Measurements from ENCODE around the gene MIEF1.
A peak's percentile ranks its signal among the peaks of the same experiment; 100 is the strongest.

Gene MIEF1

GRCh38 chr22:39467390-39467895 is 34.6 kb upstream of the MIEF1 start:
- H3K27ac Mint-ChIP-seq, result no peak overlapping the region
- H3K9me3 Mint-ChIP-seq, result no peaks in the 10 kb centered on the region
- H3K4me3 Mint-ChIP-seq, result no peak overlapping the region
- H3K27me3 Mint-ChIP-seq (ENCODE audit: low read depth), result no peaks in the 10 kb centered on the region
- no peaks in the 10 kb centered on the region for H3K36me3 Mint-ChIP-seq (ENCODE audit: low read depth)
- H3K4me1 Mint-ChIP-seq (ENCODE audit: low read depth), result peaks cover 17% of the 10 kb centered on the region

GRCh38 chr22:39468487-39469325 is 33.4 kb upstream of the MIEF1 start:
- no peaks in the 10 kb centered on the region for H3K9me3 Mint-ChIP-seq
- peaks cover 22% of the 10 kb centered on the region for H3K4me1 Mint-ChIP-seq (ENCODE audit: low read depth)
- H3K27me3 Mint-ChIP-seq (ENCODE audit: low read depth), result no peaks in the 10 kb centered on the region
- no peak overlapping the region for H3K4me3 Mint-ChIP-seq
- no peak overlapping the region for H3K27ac Mint-ChIP-seq
- H3K36me3 Mint-ChIP-seq (ENCODE audit: low read depth), result no peaks in the 10 kb centered on the region

- Mint-ChIP-seq H3K4me3 (no peak overlapping the region), H3K36me3 (ENCODE audit: low read depth) (no peaks in the 10 kb centered on the region), H3K27me3 (ENCODE audit: low read depth) (no peaks in the 10 kb centered on the region), H3K27ac (no peak overlapping the region), H3K4me1 (ENCODE audit: low read depth) (peaks cover 22% of the 10 kb centered on the region), H3K9me3 (no peaks in the 10 kb centered on the region)
These were observed 32.8 kb upstream of the MIEF1 start for GRCh38 chr22:39469326-39469680.

- Mint-ChIP-seq H3K27ac (peak overlapping the region; percentile 47), H3K4me1 (ENCODE audit: low read depth) (peaks cover 22% of the 10 kb centered on the region), H3K4me3 (no peak overlapping the region), H3K36me3 (ENCODE audit: low read depth) (no peaks in the 10 kb centered on the region), H3K9me3 (no peaks in the 10 kb centered on the region), H3K27me3 (ENCODE audit: low read depth) (no peaks in the 10 kb centered on the region)
These were observed 32.2 kb upstream of the MIEF1 start for GRCh38 chr22:39469681-39470450.

GRCh38 chr22:39470451-39471291 is 31.4 kb upstream of the MIEF1 start:
- Mint-ChIP-seq H3K36me3 (ENCODE audit: low read depth) (no peaks in the 10 kb centered on the region), H3K27me3 (ENCODE audit: low read depth) (no peaks in the 10 kb centered on the region), H3K27ac (peak overlapping the region; percentile 47), H3K4me1 (ENCODE audit: low read depth) (peaks cover 22% of the 10 kb centered on the region), H3K9me3 (no peaks in the 10 kb centered on the region), H3K4me3 (no peak overlapping the region)

DNA sequence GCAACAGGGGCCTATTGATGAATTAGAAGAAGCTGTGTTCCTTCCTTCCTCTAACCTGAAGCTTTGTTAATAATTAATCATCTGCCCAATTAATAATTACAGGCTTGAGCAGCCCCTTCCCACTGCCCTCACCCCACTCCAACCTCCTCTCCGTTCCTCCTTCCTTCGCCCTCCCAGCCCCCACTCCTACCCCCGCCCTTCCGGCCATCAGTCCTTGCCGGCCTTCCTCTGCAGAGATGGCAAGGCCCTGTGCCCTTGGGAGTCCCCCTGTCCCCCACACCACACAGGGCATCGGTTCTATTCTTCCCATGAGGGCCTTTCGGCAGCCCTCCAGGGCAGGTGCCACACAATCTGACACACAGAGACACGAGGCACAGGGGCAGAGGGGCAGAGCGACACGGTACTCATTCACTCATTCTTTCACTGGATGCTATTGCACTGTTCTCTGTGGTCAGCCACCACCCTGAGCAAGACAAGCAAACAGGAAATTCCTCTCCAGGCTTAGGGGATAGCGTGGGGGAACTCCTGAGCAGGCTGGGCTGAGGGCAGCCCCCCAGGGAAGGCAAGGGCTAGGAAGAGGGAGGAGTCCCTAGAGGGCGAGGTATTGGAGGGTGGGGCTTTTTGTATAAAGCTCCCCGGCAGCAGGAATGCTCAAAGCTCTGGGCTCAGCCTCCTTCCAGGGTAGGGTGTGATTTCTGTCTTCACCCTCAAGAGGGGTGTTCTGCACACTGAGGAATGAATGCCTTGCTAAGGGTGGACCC is 30.5 kb upstream of the MIEF1 start:
- Mint-ChIP-seq H3K4me1 (ENCODE audit: low read depth) (peaks cover 22% of the 10 kb centered on the region), H3K4me3 (peak overlapping the region; percentile 69)

DNA sequence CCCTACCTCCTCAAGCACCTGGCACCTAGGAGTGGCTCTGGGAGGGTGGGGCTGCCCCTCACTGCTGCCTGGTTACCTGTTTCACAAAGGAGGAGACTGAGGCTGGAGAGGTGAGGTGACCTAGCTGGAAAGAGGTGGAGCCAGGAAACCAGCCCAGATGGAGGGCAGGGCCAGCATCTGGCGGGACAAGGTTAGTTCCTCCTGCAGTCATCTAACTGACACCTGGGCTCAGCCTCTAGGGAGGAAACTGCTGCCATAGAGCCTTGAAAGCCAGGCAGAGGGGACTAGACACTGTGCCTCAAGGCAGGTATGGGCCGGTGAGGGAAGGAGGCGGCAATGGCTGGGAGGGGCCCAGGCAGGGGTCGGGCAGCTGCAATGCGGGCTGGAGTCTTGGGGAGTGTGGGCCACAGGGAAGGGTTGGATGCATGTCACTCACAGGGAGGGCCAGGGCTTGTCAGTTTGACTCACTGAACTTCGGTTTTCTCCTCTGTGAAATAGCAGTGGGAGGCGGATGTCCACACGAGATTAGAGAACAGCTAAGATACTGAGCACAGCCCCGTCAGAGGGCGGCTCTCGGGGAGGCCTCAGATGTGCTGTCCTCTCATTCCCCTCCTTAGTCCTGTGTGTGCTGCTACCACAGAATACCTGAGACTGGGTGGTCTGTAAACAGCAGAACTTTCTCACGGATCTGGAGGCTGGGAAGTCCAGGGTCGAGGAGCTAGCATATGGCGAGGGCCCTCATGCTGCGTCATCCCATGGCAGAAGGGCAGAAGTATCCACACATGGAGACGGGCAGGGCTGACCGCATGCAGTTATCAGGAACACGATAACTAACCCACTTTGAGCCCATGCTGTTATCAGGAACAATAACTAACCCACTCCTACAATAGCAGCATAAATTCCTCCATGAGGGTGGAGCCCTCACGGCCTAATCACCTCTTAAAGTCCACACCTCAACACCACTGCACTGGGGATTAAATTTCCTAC is 29.2 kb upstream of the MIEF1 start:
- H3K36me3 Mint-ChIP-seq (ENCODE audit: low read depth), result no peaks in the 10 kb centered on the region
- H3K4me3 Mint-ChIP-seq, result no peak overlapping the region
- H3K4me1 Mint-ChIP-seq (ENCODE audit: low read depth), result peaks cover 22% of the 10 kb centered on the region
- H3K27me3 Mint-ChIP-seq (ENCODE audit: low read depth), result no peaks in the 10 kb centered on the region
- peak overlapping the region; percentile 67 for H3K27ac Mint-ChIP-seq
- no peaks in the 10 kb centered on the region for H3K9me3 Mint-ChIP-seq

More for the DNA sequence above, 30.5 kb upstream of the MIEF1 start:
- Mint-ChIP-seq H3K36me3 (ENCODE audit: low read depth) (no peaks in the 10 kb centered on the region), H3K9me3 (no peaks in the 10 kb centered on the region), H3K27ac (peak overlapping the region; percentile 84), H3K27me3 (ENCODE audit: low read depth) (no peaks in the 10 kb centered on the region)

DNA sequence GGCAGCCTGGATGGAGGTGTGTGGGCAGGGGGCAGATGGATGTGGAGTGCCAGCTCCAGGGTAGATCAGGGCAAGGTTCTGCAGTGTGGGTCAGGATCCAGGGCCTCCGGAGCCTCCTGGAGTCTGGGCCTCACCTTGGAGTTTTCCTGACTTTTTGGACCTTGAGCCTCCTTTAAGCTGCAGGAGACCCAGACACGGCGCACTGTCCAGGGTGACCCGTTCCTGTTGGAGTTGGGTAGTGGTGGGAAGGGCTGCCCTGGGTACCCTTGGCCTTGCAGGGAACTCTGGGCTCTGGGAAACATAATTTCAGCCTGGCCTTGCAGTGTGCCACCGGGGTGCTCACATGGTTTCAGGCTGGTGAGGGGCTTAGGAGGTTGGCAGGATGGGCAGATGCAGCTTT is 28.2 kb upstream of the MIEF1 start:
- no peak overlapping the region for H3K27ac Mint-ChIP-seq

GRCh38 chr22:39474351-39475111 is 27.6 kb upstream of the MIEF1 start:
- no peak overlapping the region for H3K27ac Mint-ChIP-seq

More for the DNA sequence above, 28.2 kb upstream of the MIEF1 start:
- H3K4me3 Mint-ChIP-seq, result no peak overlapping the region
- H3K36me3 Mint-ChIP-seq (ENCODE audit: low read depth), result no peaks in the 10 kb centered on the region
- no peaks in the 10 kb centered on the region for H3K9me3 Mint-ChIP-seq
- H3K27me3 Mint-ChIP-seq (ENCODE audit: low read depth), result no peaks in the 10 kb centered on the region
- H3K4me1 Mint-ChIP-seq (ENCODE audit: low read depth), result peaks cover 20% of the 10 kb centered on the region

GRCh38 chr22:39475337-39475736 is 26.8 kb upstream of the MIEF1 start:
- H3K4me3 Mint-ChIP-seq, result no peak overlapping the region
- no peak overlapping the region for H3K27ac Mint-ChIP-seq
- H3K4me1 Mint-ChIP-seq (ENCODE audit: low read depth), result peaks cover 17% of the 10 kb centered on the region
- H3K9me3 Mint-ChIP-seq, result no peaks in the 10 kb centered on the region
- no peaks in the 10 kb centered on the region for H3K27me3 Mint-ChIP-seq (ENCODE audit: low read depth)
- no peaks in the 10 kb centered on the region for H3K36me3 Mint-ChIP-seq (ENCODE audit: low read depth)

More at GRCh38 chr22:39474351-39475111, 27.6 kb upstream of the MIEF1 start:
- no peaks in the 10 kb centered on the region for H3K9me3 Mint-ChIP-seq
- H3K4me1 Mint-ChIP-seq (ENCODE audit: low read depth), result peaks cover 20% of the 10 kb centered on the region
- no peaks in the 10 kb centered on the region for H3K27me3 Mint-ChIP-seq (ENCODE audit: low read depth)
- no peak overlapping the region for H3K4me3 Mint-ChIP-seq
- H3K36me3 Mint-ChIP-seq (ENCODE audit: low read depth), result no peaks in the 10 kb centered on the region

GRCh38 chr22:39475902-39476301 is 26.2 kb upstream of the MIEF1 start:
- no peak overlapping the region for H3K4me3 Mint-ChIP-seq
- H3K36me3 Mint-ChIP-seq (ENCODE audit: low read depth), result no peaks in the 10 kb centered on the region
- no peaks in the 10 kb centered on the region for H3K9me3 Mint-ChIP-seq
- H3K4me1 Mint-ChIP-seq (ENCODE audit: low read depth), result peaks cover 17% of the 10 kb centered on the region
- no peak overlapping the region for H3K27ac Mint-ChIP-seq
- no peaks in the 10 kb centered on the region for H3K27me3 Mint-ChIP-seq (ENCODE audit: low read depth)

GRCh38 chr22:39476664-39477063 is 25.4 kb upstream of the MIEF1 start:
- no peaks in the 10 kb centered on the region for H3K9me3 Mint-ChIP-seq
- H3K4me1 Mint-ChIP-seq (ENCODE audit: low read depth), result peaks cover 13% of the 10 kb centered on the region
- H3K36me3 Mint-ChIP-seq (ENCODE audit: low read depth), result no peaks in the 10 kb centered on the region
- no peak overlapping the region for H3K27ac Mint-ChIP-seq
- H3K4me3 Mint-ChIP-seq, result no peak overlapping the region
- no peaks in the 10 kb centered on the region for H3K27me3 Mint-ChIP-seq (ENCODE audit: low read depth)

Measured in T-helper 1 cell treated with Interleukin-12 subunit alpha and Interleukin-12 subunit beta and Interleukin-4 antibody, amounts not matched to agents 30 μg/mL and 1 μg/mL, for 36 hours (primary cell).